Body of pancreas (tissue), 4 donors: ENCODE results near the gene TAAR6.

Experiments used
- POLR2A ChIP-seq, 3 donors: fragments of 450-650 bp; IDR thresholded peaks; one replicate each; pipeline ENCODE4 v1.6.1; 2016; ENCODE audit warnings: antibody characterized with exemption in 3 of 3, mild to moderate bottlenecking in 2 of 3
- TF ChIP-seq, protein P1 (sequence below), 7 experiments: fragments of 450-650 bp in 4 of 7; fragments of 200-600 bp in 3 of 7; sonication (generic) in 3 of 7; IDR thresholded peaks; one replicate each; pipeline ENCODE4 v1.5.1; 2016 to 2019; ENCODE audit warnings: antibody characterized with exemption in 7 of 7

- TF ChIP-seq, protein P1, sequence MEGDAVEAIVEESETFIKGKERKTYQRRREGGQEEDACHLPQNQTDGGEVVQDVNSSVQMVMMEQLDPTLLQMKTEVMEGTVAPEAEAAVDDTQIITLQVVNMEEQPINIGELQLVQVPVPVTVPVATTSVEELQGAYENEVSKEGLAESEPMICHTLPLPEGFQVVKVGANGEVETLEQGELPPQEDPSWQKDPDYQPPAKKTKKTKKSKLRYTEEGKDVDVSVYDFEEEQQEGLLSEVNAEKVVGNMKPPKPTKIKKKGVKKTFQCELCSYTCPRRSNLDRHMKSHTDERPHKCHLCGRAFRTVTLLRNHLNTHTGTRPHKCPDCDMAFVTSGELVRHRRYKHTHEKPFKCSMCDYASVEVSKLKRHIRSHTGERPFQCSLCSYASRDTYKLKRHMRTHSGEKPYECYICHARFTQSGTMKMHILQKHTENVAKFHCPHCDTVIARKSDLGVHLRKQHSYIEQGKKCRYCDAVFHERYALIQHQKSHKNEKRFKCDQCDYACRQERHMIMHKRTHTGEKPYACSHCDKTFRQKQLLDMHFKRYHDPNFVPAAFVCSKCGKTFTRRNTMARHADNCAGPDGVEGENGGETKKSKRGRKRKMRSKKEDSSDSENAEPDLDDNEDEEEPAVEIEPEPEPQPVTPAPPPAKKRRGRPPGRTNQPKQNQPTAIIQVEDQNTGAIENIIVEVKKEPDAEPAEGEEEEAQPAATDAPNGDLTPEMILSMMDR (IDR thresholded peaks at IDR 0.05), result no peak
- no peak for TF ChIP-seq POLR2A (IDR thresholded peaks at IDR 0.05)
Observed at GRCh38 chr6:132616677-132617076, 46.6 kb downstream of the TAAR6 start.
